B cell (primary cell): ENCODE results near the gene ARAP1.

Source experiments
- EZH2 ChIP-seq: IDR thresholded peaks from 2 replicates; pipeline ENCODE4 v1.6.1; 2012; ENCODE audit warnings: borderline replicate concordance, low read depth, mild to moderate bottlenecking, moderate library complexity, low read length; ENCODE audit not compliant: insufficient read depth, poor library complexity, severe bottlenecking
- TF ChIP-seq, protein P1 (sequence below): fragments of 200-600 bp; IDR thresholded peaks from one replicate; pipeline ENCODE4 v1.8.0; 2022; ENCODE audit warnings: antibody characterized with exemption, mild to moderate bottlenecking

DNA sequence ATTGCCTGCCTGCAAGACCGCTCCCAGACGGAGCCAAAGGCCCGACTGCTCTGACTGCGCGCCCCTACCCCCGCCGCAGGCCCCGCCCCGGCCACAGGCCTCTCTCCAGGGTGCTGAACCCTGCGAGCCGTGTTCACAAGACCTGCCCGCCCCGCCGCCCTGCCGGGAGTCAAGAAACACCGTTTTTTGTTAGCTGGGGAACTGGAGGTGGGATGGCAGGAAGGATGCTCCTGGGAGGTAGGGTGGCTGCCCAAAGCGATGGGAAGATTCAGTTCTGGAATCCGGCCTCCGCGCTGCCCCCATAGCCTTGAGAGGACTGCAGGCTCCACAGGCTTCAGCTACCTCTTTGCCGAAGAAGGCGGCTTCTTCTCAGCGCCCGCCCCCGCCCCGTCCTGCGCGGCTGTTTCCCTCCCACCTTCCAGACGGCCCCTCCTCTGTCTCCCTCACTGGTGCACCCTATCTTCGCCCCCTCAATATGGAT, 75.3 kb downstream of the ARAP1 start:
- TF ChIP-seq EZH2 = no peak
- TF ChIP-seq, protein P1, sequence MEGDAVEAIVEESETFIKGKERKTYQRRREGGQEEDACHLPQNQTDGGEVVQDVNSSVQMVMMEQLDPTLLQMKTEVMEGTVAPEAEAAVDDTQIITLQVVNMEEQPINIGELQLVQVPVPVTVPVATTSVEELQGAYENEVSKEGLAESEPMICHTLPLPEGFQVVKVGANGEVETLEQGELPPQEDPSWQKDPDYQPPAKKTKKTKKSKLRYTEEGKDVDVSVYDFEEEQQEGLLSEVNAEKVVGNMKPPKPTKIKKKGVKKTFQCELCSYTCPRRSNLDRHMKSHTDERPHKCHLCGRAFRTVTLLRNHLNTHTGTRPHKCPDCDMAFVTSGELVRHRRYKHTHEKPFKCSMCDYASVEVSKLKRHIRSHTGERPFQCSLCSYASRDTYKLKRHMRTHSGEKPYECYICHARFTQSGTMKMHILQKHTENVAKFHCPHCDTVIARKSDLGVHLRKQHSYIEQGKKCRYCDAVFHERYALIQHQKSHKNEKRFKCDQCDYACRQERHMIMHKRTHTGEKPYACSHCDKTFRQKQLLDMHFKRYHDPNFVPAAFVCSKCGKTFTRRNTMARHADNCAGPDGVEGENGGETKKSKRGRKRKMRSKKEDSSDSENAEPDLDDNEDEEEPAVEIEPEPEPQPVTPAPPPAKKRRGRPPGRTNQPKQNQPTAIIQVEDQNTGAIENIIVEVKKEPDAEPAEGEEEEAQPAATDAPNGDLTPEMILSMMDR = no peak
